ENCODE results near the gene DPP6.

- TF ChIP-seq CTCF (IDR thresholded peaks at IDR 0.05 in 8 of 11, conservative IDR thresholded peaks at IDR 0.05 in 3 of 11) (no peak), POLR2AphosphoS5 (IDR thresholded peaks at IDR 0.05) (no peak)
Measured at GRCh38 chr7:154892459-154892858, 840.3 kb downstream of the DPP6 start.
